Body of pancreas (tissue), 4 donors: ENCODE measurements around the gene MYLIP. TPM values are rescaled to one million over a fixed set of nuclear protein-coding genes. Genes with fewer than 3 reads are reported as not detected.
A peak's percentile ranks its signal among the peaks of the same experiment; 100 is the strongest.

Experiments used
- ATAC-seq: fragments of 150-250 bp; one replicate; pipeline ENCODE4 v1.9.1; 2016
- DNase-seq, 4 donors: peaks; one replicate each; pipeline ENCODE4 v3.0.0-alpha.2; 2019
- H3K27ac ChIP-seq, 4 donors: fragments of 200-600 bp; sonication (generic); 1 replicate in 3 of 4; 2 replicates in 1 of 4; pipeline versions ENCODE4 v1.5.1 to v1.6.1; 2016 to 2019; ENCODE audit warnings: mild to moderate bottlenecking in 1 of 4, mixed read lengths in 1 of 4, moderate library complexity in 1 of 4
- H3K27me3 ChIP-seq, 2 donors: fragments of 200-600 bp; sonication (generic); one replicate each; pipeline ENCODE4 v1.6.0; 2016; ENCODE audit warnings: mild to moderate bottlenecking in 1 of 2
- H3K36me3 ChIP-seq, 2 donors: fragments of 200-600 bp; sonication (generic); replicated peaks in 1 of 2; 2 replicates each; pipeline ENCODE4 v1.5.1; 2016; ENCODE audit warnings: low read depth in 2 of 2; ENCODE audit not compliant: insufficient read depth in 1 of 2
- H3K4me1 ChIP-seq: fragments of 200-600 bp; sonication (generic); one replicate; pipeline ENCODE4 v1.6.0; 2016
- H3K4me3 ChIP-seq, 2 donors: fragments of 200-600 bp; sonication (generic); 1 replicate in 1 of 2; 2 replicates in 1 of 2; pipeline ENCODE4 v1.5.1; 2016 to 2019
- H3K9me3 ChIP-seq, 3 donors: fragments of 200-600 bp; sonication (generic); 1 replicate in 2 of 3; 2 replicates in 1 of 3; pipeline ENCODE4 v1.5.1; 2016
- POLR2A ChIP-seq, 3 donors: fragments of 450-650 bp; IDR thresholded peaks; one replicate each; pipeline ENCODE4 v1.6.1; 2016; ENCODE audit warnings: antibody characterized with exemption in 3 of 3, mild to moderate bottlenecking in 2 of 3
- WGBS, 2 donors: methylation state at CpG; one replicate each; pipeline ENCODE4 v1.1.5; 2017; 5-methylcytosine and 5-hydroxymethylcytosine counted together
- intact Hi-C: fragments of 100-400 bp; cut with DNase I; formaldehyde crosslinking; loops from one replicate; pipeline ENCODE4 v1.15.1; 2023
- total RNA-seq, 2 donors: library from RNA; depleted of rRNA; stranded (reverse); fragments of >200 nt; gene quantifications; one replicate each; pipeline ENCODE4 v1.1.0, GENCODE V29; 2016
- TF ChIP-seq, protein P1 (sequence below), 7 experiments: fragments of 450-650 bp in 4 of 7; fragments of 200-600 bp in 3 of 7; sonication (generic) in 3 of 7; IDR thresholded peaks; one replicate each; pipeline ENCODE4 v1.5.1; 2016 to 2019; ENCODE audit warnings: antibody characterized with exemption in 7 of 7

The MYLIP gene
- total RNA-seq, 2 donors from 2014 or later = 13.2 to 28.7 TPM

DNA sequence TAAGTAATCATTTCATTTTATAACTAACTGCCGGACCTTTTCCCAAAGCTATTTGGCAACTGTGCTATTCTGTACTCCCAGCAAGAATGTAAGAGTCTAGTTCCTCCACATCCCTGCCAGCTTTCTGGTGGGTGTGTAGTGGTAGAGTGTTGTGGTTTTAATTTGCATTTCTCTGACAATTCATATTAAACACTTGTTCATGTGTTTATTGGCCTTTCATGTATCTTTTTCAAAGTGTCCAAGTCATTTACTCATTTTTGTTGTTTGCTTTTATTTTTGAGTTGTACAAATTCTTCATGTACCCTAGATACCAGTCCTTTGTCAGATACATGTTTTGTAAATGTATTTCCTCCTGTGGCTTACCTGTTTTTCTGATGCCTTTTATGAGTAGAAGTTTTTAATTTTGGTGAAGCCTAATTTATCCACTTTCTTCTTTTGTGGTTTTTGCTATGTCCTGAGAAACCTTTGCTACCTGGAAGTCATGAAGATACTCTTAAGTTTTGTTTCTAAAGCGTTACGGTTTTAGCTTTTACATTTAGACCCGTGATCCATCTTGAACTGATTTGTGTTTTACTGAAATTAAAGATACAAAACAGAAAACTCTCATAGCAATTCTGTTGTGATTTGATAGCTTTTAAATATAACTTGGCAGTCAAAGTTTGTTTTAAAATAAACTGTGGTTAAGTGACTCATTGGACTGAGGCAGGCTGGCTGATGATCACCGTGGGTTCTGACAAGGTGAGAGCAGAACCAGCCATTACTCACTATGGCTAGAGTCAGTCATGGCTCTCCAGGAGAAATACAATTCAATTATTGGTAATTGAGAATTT is 8.0 kb downstream of the MYLIP start:
- DNase-seq (peak in 1 of 4 donors; percentile 26), ATAC-seq (peak; percentile 72)
- Histone ChIP-seq H3K27me3 (no peaks in the 10 kb centered on the region), H3K27ac (peak overlapping the region in 1 of 4 donors; percentile 63), H3K36me3 (peaks cover 0 to 2% of the 10 kb centered on the region in 2 donors), H3K4me3 (no peak overlapping the region), H3K4me1 (peaks cover 55% of the 10 kb centered on the region), H3K9me3 (no peaks in the 10 kb centered on the region)
- WGBS, 2 donors = 49 to 62% methylated on average over 5 of the region's 5 CpGs
- intact Hi-C loops = no loop called here
- no peak for TF ChIP-seq POLR2A (IDR thresholded peaks at IDR 0.05)
- TF ChIP-seq, protein P1, sequence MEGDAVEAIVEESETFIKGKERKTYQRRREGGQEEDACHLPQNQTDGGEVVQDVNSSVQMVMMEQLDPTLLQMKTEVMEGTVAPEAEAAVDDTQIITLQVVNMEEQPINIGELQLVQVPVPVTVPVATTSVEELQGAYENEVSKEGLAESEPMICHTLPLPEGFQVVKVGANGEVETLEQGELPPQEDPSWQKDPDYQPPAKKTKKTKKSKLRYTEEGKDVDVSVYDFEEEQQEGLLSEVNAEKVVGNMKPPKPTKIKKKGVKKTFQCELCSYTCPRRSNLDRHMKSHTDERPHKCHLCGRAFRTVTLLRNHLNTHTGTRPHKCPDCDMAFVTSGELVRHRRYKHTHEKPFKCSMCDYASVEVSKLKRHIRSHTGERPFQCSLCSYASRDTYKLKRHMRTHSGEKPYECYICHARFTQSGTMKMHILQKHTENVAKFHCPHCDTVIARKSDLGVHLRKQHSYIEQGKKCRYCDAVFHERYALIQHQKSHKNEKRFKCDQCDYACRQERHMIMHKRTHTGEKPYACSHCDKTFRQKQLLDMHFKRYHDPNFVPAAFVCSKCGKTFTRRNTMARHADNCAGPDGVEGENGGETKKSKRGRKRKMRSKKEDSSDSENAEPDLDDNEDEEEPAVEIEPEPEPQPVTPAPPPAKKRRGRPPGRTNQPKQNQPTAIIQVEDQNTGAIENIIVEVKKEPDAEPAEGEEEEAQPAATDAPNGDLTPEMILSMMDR (IDR thresholded peaks at IDR 0.05) = no peak

DNA sequence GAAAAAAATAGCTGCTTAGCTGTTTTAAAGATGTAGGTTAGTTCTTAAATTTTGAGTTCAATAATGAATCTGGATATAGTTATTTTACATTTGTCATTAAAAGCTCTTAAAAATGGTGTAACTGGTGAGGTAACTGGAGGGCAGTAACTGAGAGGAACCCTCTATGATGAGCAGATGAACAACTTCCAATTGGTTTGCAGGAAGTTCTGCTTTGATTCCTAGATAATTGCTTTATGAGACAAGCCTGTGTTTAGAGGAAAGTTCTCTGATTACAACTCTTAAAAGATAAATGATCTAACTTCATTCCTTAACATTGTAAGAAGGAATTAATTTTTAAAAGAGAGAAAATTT is 8.5 kb downstream of the MYLIP start:
- no peak for TF ChIP-seq POLR2A (IDR thresholded peaks at IDR 0.05)
- TF ChIP-seq, protein P1 (IDR thresholded peaks at IDR 0.05) = no peak
- Histone ChIP-seq H3K27ac (peak overlapping the region in 1 of 4 donors; percentile 63), H3K36me3 (peaks cover 0 to 6% of the 10 kb centered on the region in 2 donors), H3K27me3 (no peaks in the 10 kb centered on the region), H3K4me1 (peaks cover 49% of the 10 kb centered on the region), H3K4me3 (no peak overlapping the region), H3K9me3 (no peaks in the 10 kb centered on the region)
- DNase-seq (no peak), ATAC-seq (no peak)
- intact Hi-C loops = no loop called here

DNA sequence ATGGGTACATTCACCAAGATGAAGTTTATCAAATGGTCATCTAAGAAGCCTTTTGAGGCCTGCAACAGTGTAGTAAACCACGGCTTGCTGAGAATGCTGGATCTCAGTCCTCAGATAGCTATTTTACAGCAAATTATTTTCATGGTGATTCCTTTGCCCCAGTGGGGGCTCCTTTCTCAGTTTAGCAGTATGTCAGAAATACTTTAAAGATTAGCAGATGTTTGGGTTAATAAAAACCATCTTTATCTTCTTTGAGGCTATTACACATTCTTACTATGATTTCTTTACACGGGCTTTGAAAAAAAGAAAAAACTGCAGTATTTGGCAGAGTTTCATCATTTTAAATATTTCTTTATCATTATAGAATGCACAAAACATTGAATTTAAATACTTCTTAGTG is 10.7 kb downstream of the MYLIP start:
- DNase-seq (no peak), ATAC-seq (no peak)
- WGBS, 2 donors = 67 to 78% methylated on average over 2 of the region's 2 CpGs
- Histone ChIP-seq H3K27ac (no peak overlapping the region), H3K4me3 (no peak overlapping the region), H3K4me1 (peaks cover 30% of the 10 kb centered on the region), H3K36me3 (peaks cover 0 to 23% of the 10 kb centered on the region in 2 donors), H3K27me3 (no peaks in the 10 kb centered on the region), H3K9me3 (no peaks in the 10 kb centered on the region)
- intact Hi-C loops = no loop called here
- TF ChIP-seq, protein P1 (IDR thresholded peaks at IDR 0.05) = no peak
- no peak for TF ChIP-seq POLR2A (IDR thresholded peaks at IDR 0.05)

DNA sequence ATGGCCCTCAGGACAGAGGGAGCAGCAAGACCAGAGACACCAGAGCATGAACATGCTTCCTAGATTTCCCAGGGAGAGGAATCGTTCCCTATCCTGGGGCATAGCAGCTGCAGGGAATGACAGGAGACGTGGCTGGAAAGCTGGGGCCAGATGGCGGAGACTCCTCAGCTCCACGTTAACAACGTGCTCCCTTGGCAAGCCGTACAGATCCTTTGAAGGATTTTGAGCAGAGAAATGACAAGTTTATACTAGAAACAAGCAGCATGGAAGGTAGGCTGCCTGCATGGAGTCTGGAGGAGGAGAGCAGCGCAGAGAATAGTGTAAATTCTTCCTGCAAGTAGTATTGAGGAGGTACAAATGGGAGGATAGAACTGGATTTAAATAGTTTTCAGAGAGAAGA is 11.7 kb downstream of the MYLIP start:
- H3K9me3 ChIP-seq = no peaks in the 10 kb centered on the region
- H3K36me3 ChIP-seq = peaks cover 7 to 30% of the 10 kb centered on the region in 2 donors
- TF ChIP-seq, protein P1 (IDR thresholded peaks at IDR 0.05) = no peak
- no peak for TF ChIP-seq POLR2A (IDR thresholded peaks at IDR 0.05)
- H3K4me3 ChIP-seq = no peak overlapping the region
- no peak for ATAC-seq
- H3K27me3 ChIP-seq = no peaks in the 10 kb centered on the region
- WGBS, 2 donors = 81 to 83% methylated on average over 7 of the region's 7 CpGs
- intact Hi-C loops = no loop called here
- DNase-seq = no peak
- H3K27ac ChIP-seq = no peak overlapping the region
- peaks cover 30% of the 10 kb centered on the region for H3K4me1 ChIP-seq

DNA sequence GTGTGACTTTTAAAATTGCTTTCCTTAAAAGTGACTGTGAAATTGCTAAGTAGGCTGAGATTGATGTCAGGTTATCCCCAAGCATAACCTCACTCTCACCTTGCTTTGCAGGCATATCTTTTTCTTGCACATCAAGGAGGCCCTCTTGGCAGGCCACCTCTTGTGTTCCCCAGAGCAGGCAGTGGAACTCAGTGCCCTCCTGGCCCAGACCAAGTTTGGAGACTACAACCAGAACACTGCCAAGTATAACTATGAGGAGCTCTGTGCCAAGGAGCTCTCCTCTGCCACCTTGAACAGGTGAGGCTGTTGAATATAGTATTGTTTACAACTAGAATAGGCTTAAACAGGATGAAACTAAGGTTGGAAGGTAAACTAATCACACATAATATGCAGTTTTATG is 12.6 kb downstream of the MYLIP start:
- H3K36me3 ChIP-seq = peaks cover 7 to 30% of the 10 kb centered on the region in 2 donors
- H3K4me3 ChIP-seq = no peak overlapping the region
- H3K9me3 ChIP-seq = no peaks in the 10 kb centered on the region
- TF ChIP-seq POLR2A (IDR thresholded peaks at IDR 0.05) = no peak
- TF ChIP-seq, protein P1 (IDR thresholded peaks at IDR 0.05) = no peak
- no peak overlapping the region for H3K27ac ChIP-seq
- ATAC-seq = no peak
- DNase-seq = no peak
- H3K4me1 ChIP-seq = peaks cover 35% of the 10 kb centered on the region
- intact Hi-C loops = no loop called here
- H3K27me3 ChIP-seq = no peaks in the 10 kb centered on the region
